Measurements from ENCODE around the gene ETNK2. TPM values are rescaled to one million over a fixed set of nuclear protein-coding genes. Genes with fewer than 3 reads are reported as not detected.

ETNK2 gene
- total RNA-seq, 2 donors from 2014 or later: 16.7 to 24.4 TPM

DNA sequence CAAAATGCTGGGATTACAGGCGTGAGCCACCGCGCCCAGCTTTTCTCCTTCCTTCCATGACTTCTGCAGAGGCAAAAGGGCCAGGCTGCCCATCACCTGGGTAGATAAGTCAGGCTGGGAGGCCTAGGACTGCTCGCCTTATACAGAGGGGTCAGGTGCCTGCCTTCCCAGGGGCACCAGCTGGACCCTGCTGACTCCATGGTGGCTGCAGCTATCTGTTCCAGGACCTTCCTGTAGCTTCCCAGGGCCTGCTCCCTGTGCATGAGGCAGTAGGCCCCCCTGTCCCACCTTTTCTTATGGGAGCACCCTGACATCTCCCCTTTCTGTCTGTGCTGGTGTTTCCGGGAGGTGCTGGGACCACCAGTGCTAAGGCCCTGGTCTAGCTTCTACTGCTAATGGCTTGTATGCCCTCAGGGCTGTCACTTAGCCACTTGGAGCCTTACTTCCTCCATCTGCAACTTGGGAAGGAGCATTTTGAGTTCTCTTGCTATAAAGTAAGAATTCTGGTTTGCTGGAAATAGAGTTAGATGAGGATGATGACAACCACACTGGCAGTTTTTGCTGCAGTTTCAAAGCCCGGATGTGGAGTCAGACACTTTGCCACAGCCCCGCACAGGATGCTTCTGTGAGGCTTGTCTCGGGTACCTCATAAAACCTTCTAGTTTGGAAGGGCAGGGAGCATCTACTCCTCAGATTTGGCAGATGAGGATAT lies 64.5 kb downstream of the ETNK2 start:
- no peaks in the 10 kb centered on the region for H3K9me3 ChIP-seq (ENCODE audit: control insufficient read depth, low read length)
- 93 to 96% methylated on average over 5 to 8 of the region's 8 CpGs for WGBS, 2 experiments (ENCODE audit: insufficient coverage in 1 of 2, insufficient read length in 1 of 2)
- no peak overlapping the region for H3K4me3 ChIP-seq (ENCODE audit: low read length)
- Mint-ChIP-seq H3K4me3 (no peak overlapping the region), H3K27me3 (ENCODE audit: insufficient read depth) (no peaks in the 10 kb centered on the region), H3K36me3 (ENCODE audit: low read depth) (peaks cover 2% of the 10 kb centered on the region), H3K4me1 (peaks cover 63% of the 10 kb centered on the region), H3K27ac (no peak overlapping the region), H3K9me3 (no peaks in the 10 kb centered on the region)
- TF ChIP-seq, protein P1, sequence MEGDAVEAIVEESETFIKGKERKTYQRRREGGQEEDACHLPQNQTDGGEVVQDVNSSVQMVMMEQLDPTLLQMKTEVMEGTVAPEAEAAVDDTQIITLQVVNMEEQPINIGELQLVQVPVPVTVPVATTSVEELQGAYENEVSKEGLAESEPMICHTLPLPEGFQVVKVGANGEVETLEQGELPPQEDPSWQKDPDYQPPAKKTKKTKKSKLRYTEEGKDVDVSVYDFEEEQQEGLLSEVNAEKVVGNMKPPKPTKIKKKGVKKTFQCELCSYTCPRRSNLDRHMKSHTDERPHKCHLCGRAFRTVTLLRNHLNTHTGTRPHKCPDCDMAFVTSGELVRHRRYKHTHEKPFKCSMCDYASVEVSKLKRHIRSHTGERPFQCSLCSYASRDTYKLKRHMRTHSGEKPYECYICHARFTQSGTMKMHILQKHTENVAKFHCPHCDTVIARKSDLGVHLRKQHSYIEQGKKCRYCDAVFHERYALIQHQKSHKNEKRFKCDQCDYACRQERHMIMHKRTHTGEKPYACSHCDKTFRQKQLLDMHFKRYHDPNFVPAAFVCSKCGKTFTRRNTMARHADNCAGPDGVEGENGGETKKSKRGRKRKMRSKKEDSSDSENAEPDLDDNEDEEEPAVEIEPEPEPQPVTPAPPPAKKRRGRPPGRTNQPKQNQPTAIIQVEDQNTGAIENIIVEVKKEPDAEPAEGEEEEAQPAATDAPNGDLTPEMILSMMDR (conservative IDR thresholded peaks at IDR 0.05): no peak
- H3K27me3 ChIP-seq (ENCODE audit: control insufficient read depth, insufficient read depth, low read length, poor library complexity, severe bottlenecking): no peaks in the 10 kb centered on the region
- H3K27ac ChIP-seq (ENCODE audit: low read depth, low read length): no peak overlapping the region
- DNase-seq: no peak
- no peak overlapping the region for H3K9ac ChIP-seq (ENCODE audit: extremely low read depth, low read length, poor library complexity, severe bottlenecking)
- peaks cover 18% of the 10 kb centered on the region for H3K4me1 ChIP-seq (ENCODE audit: control insufficient read depth, insufficient read depth, low read length)
- no peaks in the 10 kb centered on the region for H3K36me3 ChIP-seq (ENCODE audit: control insufficient read depth, insufficient read depth, low read length)

DNA sequence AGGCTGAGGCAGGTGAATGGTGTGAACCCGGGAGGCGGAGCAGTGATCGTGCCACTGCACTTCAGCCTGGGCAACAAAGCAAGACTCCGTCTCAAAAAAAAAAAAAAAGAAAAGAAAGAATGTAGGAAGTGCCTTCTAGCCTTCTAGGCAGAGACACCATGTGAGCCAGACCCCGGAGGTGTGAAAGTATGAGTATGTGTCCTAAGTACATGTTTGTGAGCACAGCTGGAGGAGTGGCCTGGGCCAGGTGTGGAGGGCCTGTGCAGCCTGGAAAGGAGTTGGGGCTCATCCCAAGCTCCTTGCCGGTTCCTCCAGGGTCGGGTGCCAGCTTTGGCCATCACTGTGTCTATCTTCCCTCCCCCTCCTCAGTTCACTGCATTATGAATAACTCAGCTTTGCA lies 66.0 kb downstream of the ETNK2 start:
- Mint-ChIP-seq H3K36me3 (ENCODE audit: low read depth) (peaks cover 2% of the 10 kb centered on the region), H3K27me3 (ENCODE audit: insufficient read depth) (no peaks in the 10 kb centered on the region), H3K4me1 (peaks cover 58% of the 10 kb centered on the region), H3K9me3 (no peaks in the 10 kb centered on the region), H3K27ac (no peak overlapping the region), H3K4me3 (no peak overlapping the region)
- no peak overlapping the region for H3K4me3 ChIP-seq (ENCODE audit: low read length)
- H3K36me3 ChIP-seq (ENCODE audit: control insufficient read depth, insufficient read depth, low read length): no peaks in the 10 kb centered on the region
- no peaks in the 10 kb centered on the region for H3K9me3 ChIP-seq (ENCODE audit: control insufficient read depth, low read length)
- no peak for DNase-seq
- TF ChIP-seq, protein P1 (conservative IDR thresholded peaks at IDR 0.05): no peak
- WGBS, 2 experiments (ENCODE audit: insufficient coverage in 1 of 2, insufficient read length in 1 of 2): 89 to 96% methylated on average over 6 to 7 of the region's 7 CpGs
- H3K27me3 ChIP-seq (ENCODE audit: control insufficient read depth, insufficient read depth, low read length, poor library complexity, severe bottlenecking): no peaks in the 10 kb centered on the region
- peaks cover 18% of the 10 kb centered on the region for H3K4me1 ChIP-seq (ENCODE audit: control insufficient read depth, insufficient read depth, low read length)
- H3K27ac ChIP-seq (ENCODE audit: low read depth, low read length): no peak overlapping the region
- no peak overlapping the region for H3K9ac ChIP-seq (ENCODE audit: extremely low read depth, low read length, poor library complexity, severe bottlenecking)

DNA sequence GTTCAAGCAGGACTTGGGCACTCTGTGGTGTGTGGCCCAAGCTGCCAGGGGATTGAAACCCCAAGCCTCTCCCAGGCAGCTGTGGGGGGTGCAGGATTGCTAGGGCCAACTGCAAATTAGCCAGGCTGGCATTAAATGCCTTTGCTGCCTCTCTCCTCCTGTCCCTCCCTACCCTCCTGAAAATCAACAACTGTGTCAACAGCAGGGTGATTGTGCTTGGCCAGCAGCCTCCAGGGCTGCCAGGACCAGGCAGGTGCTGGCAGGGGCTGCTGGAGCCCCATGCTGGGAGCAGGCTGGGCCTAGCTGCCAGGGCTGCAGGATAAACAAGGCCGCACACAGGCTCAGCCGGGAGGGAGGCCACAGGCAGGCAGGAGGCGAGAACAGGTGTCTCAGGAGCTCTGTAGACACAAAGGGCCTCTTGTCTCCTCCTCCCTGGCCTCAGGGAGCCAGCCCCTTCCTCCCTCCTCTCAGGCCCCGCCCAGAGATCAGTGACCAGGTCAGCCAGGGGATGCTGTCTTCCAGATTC lies 67.5 kb downstream of the ETNK2 start:
- Mint-ChIP-seq H3K36me3 (ENCODE audit: low read depth) (peaks cover 2% of the 10 kb centered on the region), H3K27me3 (ENCODE audit: insufficient read depth) (no peaks in the 10 kb centered on the region), H3K27ac (peak overlapping the region; percentile 89), H3K9me3 (no peaks in the 10 kb centered on the region), H3K4me1 (peaks cover 62% of the 10 kb centered on the region), H3K4me3 (no peak overlapping the region)
- Histone ChIP-seq H3K36me3 (ENCODE audit: control insufficient read depth, insufficient read depth, low read length) (no peaks in the 10 kb centered on the region), H3K9ac (ENCODE audit: extremely low read depth, low read length, poor library complexity, severe bottlenecking) (no peak overlapping the region), H3K4me3 (ENCODE audit: low read length) (no peak overlapping the region), H3K27ac (ENCODE audit: low read depth, low read length) (peak overlapping the region; percentile 69), H3K9me3 (ENCODE audit: control insufficient read depth, low read length) (no peaks in the 10 kb centered on the region), H3K4me1 (ENCODE audit: control insufficient read depth, insufficient read depth, low read length) (peaks cover 29% of the 10 kb centered on the region), H3K27me3 (ENCODE audit: control insufficient read depth, insufficient read depth, low read length, poor library complexity, severe bottlenecking) (no peaks in the 10 kb centered on the region)
- TF ChIP-seq, protein P1 (conservative IDR thresholded peaks at IDR 0.05): no peak
- WGBS, 2 experiments (ENCODE audit: insufficient coverage in 1 of 2, insufficient read length in 1 of 2): 22% methylated on average over 4 of the region's 4 CpGs; no CpG with 5 or more reads in 1 of the 2 experiments
- DNase-seq: peak; percentile 96
